Nephron progenitor cell (in vitro differentiated cells): ENCODE measurements around the gene ENDOG.
A peak's percentile ranks its signal among the peaks of the same experiment; 100 is the strongest.

ENCODE experiments used
- DNase-seq: peaks from one replicate; pipeline ENCODE4 v3.0.0; 2021
- H3K27ac Mint-ChIP-seq: 2 replicates; pipeline ENCODE4 v1.8.0; 2021; ENCODE audit warnings: mild to moderate bottlenecking, moderate library complexity, mixed read lengths
- H3K27me3 Mint-ChIP-seq: 2 replicates; pipeline ENCODE4 v1.8.0; 2021; ENCODE audit warnings: mild to moderate bottlenecking, low read depth, mixed read lengths; ENCODE audit not compliant: poor library complexity
- H3K36me3 Mint-ChIP-seq: 2 replicates; pipeline ENCODE4 v1.8.0; 2021; ENCODE audit warnings: low read depth, mixed read lengths
- H3K4me1 Mint-ChIP-seq: 2 replicates; pipeline ENCODE4 v1.8.0; 2021; ENCODE audit warnings: mixed read lengths
- H3K4me3 Mint-ChIP-seq: 2 replicates; pipeline ENCODE4 v1.8.0; 2021; ENCODE audit warnings: mild to moderate bottlenecking, moderate library complexity, mixed read lengths
- H3K9me3 Mint-ChIP-seq: 2 replicates; pipeline ENCODE4 v1.8.0; 2021; ENCODE audit warnings: mild to moderate bottlenecking, moderate library complexity, mixed read lengths
- CTCF ChIP-seq: fragments of 200-600 bp; sonication (generic); IDR thresholded peaks from 2 replicates; pipeline ENCODE4 v1.5.0; 2021; ENCODE audit warnings: antibody characterized with exemption

ENDOG gene

DNA sequence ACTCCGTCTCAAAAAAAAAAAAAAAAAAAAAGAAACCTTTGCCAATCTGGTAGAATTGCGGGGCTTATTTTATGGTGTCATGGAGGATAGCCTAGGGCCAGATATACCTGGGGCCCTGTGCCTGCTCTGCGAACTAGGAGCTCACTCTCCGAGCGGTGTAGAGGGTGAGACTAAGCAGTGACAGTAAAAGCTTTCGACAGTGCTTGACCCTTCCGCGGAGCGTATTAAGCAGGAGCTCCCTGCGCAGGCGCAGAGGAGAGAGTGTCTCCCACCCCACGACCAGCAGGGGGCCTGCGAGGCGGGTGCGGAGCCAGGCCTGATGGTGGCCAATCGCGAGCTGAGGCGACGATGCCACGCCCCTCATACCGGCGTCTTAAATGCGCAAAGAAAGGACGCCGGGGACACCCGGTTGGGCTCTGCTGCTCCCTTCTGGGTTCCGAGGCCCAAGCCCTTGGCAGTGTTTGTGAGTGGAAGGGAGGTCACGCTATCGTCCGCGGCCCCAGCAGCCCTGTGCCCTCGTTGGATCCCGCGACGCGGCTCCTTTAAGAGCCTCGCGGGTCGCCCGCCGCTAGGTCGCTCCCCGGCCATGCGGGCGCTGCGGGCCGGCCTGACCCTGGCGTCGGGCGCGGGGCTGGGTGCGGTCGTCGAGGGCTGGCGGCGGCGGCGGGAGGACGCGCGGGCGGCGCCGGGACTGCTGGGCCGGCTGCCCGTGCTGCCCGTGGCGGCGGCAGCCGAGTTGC is at the start of gene ENDOG:
Gene ENDOG (plus strand): TSS at position 402 of the 740 bp plus-strand sequence. CDS start 185 bp downstream, at position 587.
- Mint-ChIP-seq H3K4me1 (peaks cover 10% of the 10 kb centered on the region), H3K27ac (peak within 1 kb of the TSS; percentile 59), H3K9me3 (no peaks in the 10 kb centered on the region), H3K36me3 (peaks cover 15% of the 10 kb centered on the region), H3K4me3 (peak within 1 kb of the TSS; percentile 83), H3K27me3 (peaks cover 13% of the 10 kb centered on the region)
- peak; percentile 99 for DNase-seq
- peak; percentile 95 for TF ChIP-seq CTCF

- H3K27me3 Mint-ChIP-seq: no peaks in the 10 kb centered on the region
Measured at GRCh38 chr9:128768606-128769005, 49.7 kb upstream of the ENDOG start.

DNA sequence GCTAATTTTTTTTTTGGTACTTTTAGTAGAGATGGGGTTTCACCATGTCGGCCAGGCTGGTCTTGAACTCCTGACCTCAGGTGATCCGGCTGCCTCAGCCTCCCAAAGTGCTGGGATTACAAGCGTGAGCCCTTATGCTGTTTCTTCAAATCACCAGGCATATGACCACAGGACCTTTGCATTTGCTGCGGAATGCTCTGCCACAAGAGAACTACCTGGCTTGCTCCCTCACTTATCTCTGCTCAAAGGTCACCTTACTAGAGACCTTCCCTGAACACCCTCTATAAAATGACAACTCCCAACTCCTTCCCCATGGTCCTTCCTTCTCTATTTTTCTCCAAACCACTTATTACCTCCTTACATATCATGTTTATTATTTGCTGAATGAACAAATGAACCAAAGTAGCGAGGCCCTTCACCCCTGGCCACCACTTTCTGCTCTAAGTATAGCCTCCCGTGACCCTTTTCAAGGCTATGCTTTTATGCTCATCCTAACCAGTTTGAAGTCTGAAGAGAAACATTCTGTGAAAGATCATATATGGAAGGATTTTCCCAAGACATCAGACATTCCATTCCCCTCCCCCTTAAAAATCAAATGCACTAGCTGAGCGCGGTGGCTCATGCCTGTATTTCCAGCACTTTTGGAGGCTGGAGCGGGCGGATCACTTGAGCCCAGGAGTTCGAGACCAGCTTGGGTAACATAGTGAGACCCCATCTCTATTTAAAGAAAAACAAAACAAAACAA is 47.8 kb upstream of the ENDOG start:
- H3K4me3 Mint-ChIP-seq: peak overlapping the region; percentile 98
- TF ChIP-seq CTCF: no peak
- no peaks in the 10 kb centered on the region for H3K27me3 Mint-ChIP-seq
- peaks cover 13% of the 10 kb centered on the region for H3K4me1 Mint-ChIP-seq
- H3K27ac Mint-ChIP-seq: peak overlapping the region; percentile 98
- H3K9me3 Mint-ChIP-seq: peaks cover 8% of the 10 kb centered on the region
- DNase-seq: no peak
- peaks cover 2% of the 10 kb centered on the region for H3K36me3 Mint-ChIP-seq

More at GRCh38 chr9:128768606-128769005, 49.7 kb upstream of the ENDOG start:
- no peak for TF ChIP-seq CTCF
- no peaks in the 10 kb centered on the region for H3K9me3 Mint-ChIP-seq
- peaks cover 5% of the 10 kb centered on the region for H3K36me3 Mint-ChIP-seq
- H3K4me1 Mint-ChIP-seq: peaks cover 13% of the 10 kb centered on the region
- no peak for DNase-seq
- no peak overlapping the region for H3K4me3 Mint-ChIP-seq
- H3K27ac Mint-ChIP-seq: no peak overlapping the region

GRCh38 chr9:128771094-128771721 is 47.1 kb upstream of the ENDOG start:
- no peaks in the 10 kb centered on the region for H3K36me3 Mint-ChIP-seq
- H3K4me1 Mint-ChIP-seq: peaks cover 13% of the 10 kb centered on the region
- H3K9me3 Mint-ChIP-seq: peaks cover 15% of the 10 kb centered on the region
- no peak for DNase-seq
- peak overlapping the region; percentile 98 for H3K27ac Mint-ChIP-seq
- TF ChIP-seq CTCF: no peak
- peak overlapping the region; percentile 98 for H3K4me3 Mint-ChIP-seq
- no peaks in the 10 kb centered on the region for H3K27me3 Mint-ChIP-seq

- peaks cover 16% of the 10 kb centered on the region for H3K9me3 Mint-ChIP-seq
- peaks cover 13% of the 10 kb centered on the region for H3K4me1 Mint-ChIP-seq
- H3K27ac Mint-ChIP-seq: peak within 1 kb of the TSS; percentile 98
- H3K4me3 Mint-ChIP-seq: peak within 1 kb of the TSS; percentile 98
- H3K36me3 Mint-ChIP-seq: no peaks in the 10 kb centered on the region
- no peak for TF ChIP-seq CTCF
- peak; percentile 96 for DNase-seq
- H3K27me3 Mint-ChIP-seq: no peaks in the 10 kb centered on the region
Measured at GRCh38 chr9:128771745-128772519, 46.4 kb upstream of the ENDOG start, which contains the start of gene ZER1. TSS of gene ZER1 (minus strand) at chr9:128771927. CDS start at chr9:128755565, 16,362 bp downstream.
